ENCODE measurements around the gene POLE2. TPM values are rescaled to one million over a fixed set of nuclear protein-coding genes. Genes with fewer than 3 reads are reported as not detected.

Gene POLE2
- total RNA-seq, 1 donor from 2014 or later, result 66.9 TPM

- H3K9ac ChIP-seq, result peak within 1 kb of the TSS; percentile 71
- peak within 1 kb of the TSS; percentile 98 for H3K27ac Mint-ChIP-seq
- no peaks in the 10 kb centered on the region for H3K27me3 ChIP-seq
- DNase-seq (ENCODE audit: low spot score), result peak; percentile 86
- peaks cover 22% of the 10 kb centered on the region for H3K4me1 Mint-ChIP-seq
- peaks cover 2% of the 10 kb centered on the region for H3K36me3 Mint-ChIP-seq
- no peaks in the 10 kb centered on the region for H3K9me3 ChIP-seq (ENCODE audit: low read depth)
- peaks cover 34% of the 10 kb centered on the region for H3K79me2 ChIP-seq (ENCODE audit: low read depth)
- H2AFZ ChIP-seq (replicated peaks), result peak within 1 kb of the TSS; percentile 97
- no peaks in the 10 kb centered on the region for H4K20me1 ChIP-seq (ENCODE audit: low read depth)
- peaks cover 28% of the 10 kb centered on the region for H3F3A ChIP-seq (ENCODE audit: low read depth)
- peak within 1 kb of the TSS; percentile 79 for H3K27ac ChIP-seq
- no peaks in the 10 kb centered on the region for H3K27me3 Mint-ChIP-seq (ENCODE audit: insufficient read depth, low read depth)
- H3K9me3 Mint-ChIP-seq, result no peaks in the 10 kb centered on the region
- H3K4me3 ChIP-seq, result peak within 1 kb of the TSS; percentile 86
- peak within 1 kb of the TSS; percentile 97 for H3K4me3 Mint-ChIP-seq
- H3K4me2 ChIP-seq, result peak within 1 kb of the TSS; percentile 86
- H3K36me3 ChIP-seq, result no peaks in the 10 kb centered on the region
- peak; percentile 42 for TF ChIP-seq EZH2 (IDR thresholded peaks at IDR 0.05)
- TF ChIP-seq CTCF (IDR thresholded peaks at IDR 0.05), result peak; percentile 15
- no peak for TF ChIP-seq EZH2phosphoT487 (IDR thresholded peaks at IDR 0.05)
- no peaks in the 10 kb centered on the region for H3K4me1 ChIP-seq
Measured at GRCh38 chr14:49598485-49599300, 89.3 kb downstream of the POLE2 start, which contains the start of gene LRR1. Gene LRR1, plus strand, starts transcription at chr14:49598940. Its CDS starts 81 bp downstream, at chr14:49599021.

- Histone ChIP-seq H4K20me1 (ENCODE audit: low read depth) (no peaks in the 10 kb centered on the region), H3F3A (ENCODE audit: low read depth) (peaks cover 28% of the 10 kb centered on the region), H3K27ac (peak overlapping the region; percentile 79), H3K9ac (no peak overlapping the region), H3K4me3 (peak overlapping the region; percentile 86), H3K79me2 (ENCODE audit: low read depth) (peaks cover 34% of the 10 kb centered on the region), H3K4me1 (no peaks in the 10 kb centered on the region), H3K27me3 (no peaks in the 10 kb centered on the region), H2AFZ (replicated peaks) (peak overlapping the region; percentile 97), H3K9me3 (ENCODE audit: low read depth) (no peaks in the 10 kb centered on the region), H3K36me3 (no peaks in the 10 kb centered on the region), H3K4me2 (peak overlapping the region; percentile 86)
- H3K27ac Mint-ChIP-seq, result peak overlapping the region; percentile 98
- no peak for TF ChIP-seq EZH2 (IDR thresholded peaks at IDR 0.05)
- TF ChIP-seq CTCF (IDR thresholded peaks at IDR 0.05), result no peak
- TF ChIP-seq EZH2phosphoT487 (IDR thresholded peaks at IDR 0.05), result no peak
- H3K9me3 Mint-ChIP-seq, result no peaks in the 10 kb centered on the region
- no peak for DNase-seq (ENCODE audit: low spot score)
- no peaks in the 10 kb centered on the region for H3K27me3 Mint-ChIP-seq (ENCODE audit: insufficient read depth, low read depth)
- peaks cover 22% of the 10 kb centered on the region for H3K4me1 Mint-ChIP-seq
- H3K36me3 Mint-ChIP-seq, result peaks cover 2% of the 10 kb centered on the region
- peak overlapping the region; percentile 97 for H3K4me3 Mint-ChIP-seq
Measured at GRCh38 chr14:49598189-49598484, 89.9 kb downstream of the POLE2 start.

GRCh38 chr14:49594347-49595091 is 93.5 kb downstream of the POLE2 start:
- Mint-ChIP-seq H3K27me3 (ENCODE audit: insufficient read depth, low read depth) (no peaks in the 10 kb centered on the region), H3K36me3 (no peaks in the 10 kb centered on the region), H3K27ac (no peak overlapping the region), H3K4me1 (peaks cover 13% of the 10 kb centered on the region), H3K9me3 (no peaks in the 10 kb centered on the region), H3K4me3 (no peak overlapping the region)
- Histone ChIP-seq H3K79me2 (ENCODE audit: low read depth) (peaks cover 16% of the 10 kb centered on the region), H3F3A (ENCODE audit: low read depth) (peaks cover 28% of the 10 kb centered on the region), H3K9ac (no peak overlapping the region), H3K36me3 (no peaks in the 10 kb centered on the region), H3K4me2 (no peak overlapping the region), H3K4me1 (no peaks in the 10 kb centered on the region), H3K27me3 (no peaks in the 10 kb centered on the region), H3K27ac (no peak overlapping the region), H2AFZ (replicated peaks) (no peak overlapping the region), H3K9me3 (ENCODE audit: low read depth) (no peaks in the 10 kb centered on the region), H4K20me1 (ENCODE audit: low read depth) (no peaks in the 10 kb centered on the region), H3K4me3 (no peak overlapping the region)
- DNase-seq (ENCODE audit: low spot score), result no peak
- TF ChIP-seq EZH2 (IDR thresholded peaks at IDR 0.05), result no peak
- TF ChIP-seq EZH2phosphoT487 (IDR thresholded peaks at IDR 0.05), result no peak
- TF ChIP-seq CTCF (IDR thresholded peaks at IDR 0.05), result no peak

Small RNA genes within 50 kb of the gene (small RNA-seq; reads per million reads assigned to genes)
- gene AL139099.3 (not detected), gene RNU6ATAC30P (not detected)

Other genes starting within 250 kb of the POLE2 start
- gene RPS29, start 101.8 kb downstream of the POLE2 start, total RNA-seq (ENCODE audit: low replicate concordance), result 5,636 and 6,941 TPM in 2 replicates
- 25.1 and 35.2 TPM in 2 replicates for gene LRR1, start 89.3 kb downstream of the POLE2 start, total RNA-seq (ENCODE audit: low replicate concordance)
- 130 and 170 TPM in 2 replicates for gene RPL36AL, start 67.6 kb downstream of the POLE2 start, total RNA-seq (ENCODE audit: low replicate concordance)
- gene MGAT2, start 67.4 kb downstream of the POLE2 start, total RNA-seq (ENCODE audit: low replicate concordance), result 30.3 and 31.7 TPM in 2 replicates
- 29.0 and 35.1 TPM in 2 replicates for gene DNAAF2, start 53.0 kb downstream of the POLE2 start, total RNA-seq (ENCODE audit: low replicate concordance)
- 0.99 and 1.4 TPM in 2 replicates for gene KLHDC1, start 4.9 kb upstream of the POLE2 start, total RNA-seq (ENCODE audit: low replicate concordance)
- 68.2 and 73.9 TPM in 2 replicates for gene KLHDC2, start 79.9 kb upstream of the POLE2 start, total RNA-seq (ENCODE audit: low replicate concordance)
- gene NEMF, start 164.6 kb upstream of the POLE2 start, total RNA-seq (ENCODE audit: low replicate concordance), result 60.5 and 83.0 TPM in 2 replicates
- 41.6 and 48.7 TPM in 2 replicates for gene ARF6, start 204.9 kb upstream of the POLE2 start, total RNA-seq (ENCODE audit: low replicate concordance)

Data from neural progenitor cell (in vitro differentiated cells).